Measurements from ENCODE around the gene MYO15A.

GRCh38 chr17:18187226-18187625 is 78.7 kb downstream of the MYO15A start:
- TF ChIP-seq, protein P1, sequence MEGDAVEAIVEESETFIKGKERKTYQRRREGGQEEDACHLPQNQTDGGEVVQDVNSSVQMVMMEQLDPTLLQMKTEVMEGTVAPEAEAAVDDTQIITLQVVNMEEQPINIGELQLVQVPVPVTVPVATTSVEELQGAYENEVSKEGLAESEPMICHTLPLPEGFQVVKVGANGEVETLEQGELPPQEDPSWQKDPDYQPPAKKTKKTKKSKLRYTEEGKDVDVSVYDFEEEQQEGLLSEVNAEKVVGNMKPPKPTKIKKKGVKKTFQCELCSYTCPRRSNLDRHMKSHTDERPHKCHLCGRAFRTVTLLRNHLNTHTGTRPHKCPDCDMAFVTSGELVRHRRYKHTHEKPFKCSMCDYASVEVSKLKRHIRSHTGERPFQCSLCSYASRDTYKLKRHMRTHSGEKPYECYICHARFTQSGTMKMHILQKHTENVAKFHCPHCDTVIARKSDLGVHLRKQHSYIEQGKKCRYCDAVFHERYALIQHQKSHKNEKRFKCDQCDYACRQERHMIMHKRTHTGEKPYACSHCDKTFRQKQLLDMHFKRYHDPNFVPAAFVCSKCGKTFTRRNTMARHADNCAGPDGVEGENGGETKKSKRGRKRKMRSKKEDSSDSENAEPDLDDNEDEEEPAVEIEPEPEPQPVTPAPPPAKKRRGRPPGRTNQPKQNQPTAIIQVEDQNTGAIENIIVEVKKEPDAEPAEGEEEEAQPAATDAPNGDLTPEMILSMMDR (conservative IDR thresholded peaks at IDR 0.05 in 1 of 2, IDR thresholded peaks at IDR 0.05 in 1 of 2; ENCODE audit: low read depth in 1 of 2, low read length in 2 of 2), result no peak
- TF ChIP-seq EZH2 (IDR thresholded peaks at IDR 0.05; ENCODE audit: low read length, missing control alignments), result no peak
